Subcutaneous adipose tissue (tissue), 4 donors: Measurements from ENCODE around the gene WFDC1. TPM values are rescaled to one million over a fixed set of nuclear protein-coding genes. Genes with fewer than 3 reads are reported as not detected.

ENCODE experiments used
- CTCF ChIP-seq: fragments of 450-650 bp; IDR thresholded peaks from one replicate; pipeline ENCODE4 v1.5.1; 2016; ENCODE audit warnings: low read depth, mild to moderate bottlenecking, control low read depth, antibody characterized with exemption, moderate library complexity
- total RNA-seq, 4 donors: library from RNA; depleted of rRNA; stranded (reverse); fragments of >200 nt; gene quantifications; one replicate each; pipeline ENCODE4 v1.1.0, GENCODE V29; 2016

Gene WFDC1
- total RNA-seq, 4 donors from 2014 or later, result 0.38 to 0.98 (median 0.44) TPM; not detected in 1

- no peak for TF ChIP-seq CTCF
Measured at GRCh38 chr16:84350685-84351400, 56.2 kb downstream of the WFDC1 start.

GRCh38 chr16:84351630-84352029 lies 57.0 kb downstream of the WFDC1 start:
- no peak for TF ChIP-seq CTCF

GRCh38 chr16:84354306-84354705 lies 59.6 kb downstream of the WFDC1 start:
- TF ChIP-seq CTCF, result no peak

GRCh38 chr16:84355149-84355548 lies 60.5 kb downstream of the WFDC1 start:
- TF ChIP-seq CTCF, result no peak

- no peak for TF ChIP-seq CTCF
Measured at GRCh38 chr16:84356176-84356575, 61.5 kb downstream of the WFDC1 start.

- no peak for TF ChIP-seq CTCF
Measured at GRCh38 chr16:84356591-84357116, 62.0 kb downstream of the WFDC1 start.

GRCh38 chr16:84357191-84357651 lies 62.5 kb downstream of the WFDC1 start:
- no peak for TF ChIP-seq CTCF
